ENCODE results near the gene ABCA3.

DNA sequence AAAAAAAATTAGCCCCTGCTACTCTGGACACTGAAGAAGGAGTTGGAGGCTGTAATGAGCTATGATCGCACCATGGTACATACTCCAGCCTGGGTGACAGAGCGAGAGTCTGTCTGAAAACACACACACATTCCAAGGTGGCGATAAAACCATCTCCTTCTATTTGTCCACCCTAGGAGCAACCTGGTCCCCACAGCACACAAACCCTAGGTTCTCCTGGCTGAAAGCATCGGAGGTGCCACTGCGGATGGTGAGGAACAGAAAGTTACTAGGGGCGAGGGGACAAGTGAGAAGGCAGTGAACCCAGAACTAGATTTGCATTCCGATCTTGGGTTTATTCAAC is 87.8 kb downstream of the ABCA3 start:
- no peak for TF ChIP-seq POLR2AphosphoS5 (IDR thresholded peaks at IDR 0.05)
- TF ChIP-seq POLR2A (IDR thresholded peaks at IDR 0.05) = no peak

Measured in sigmoid colon (tissue), 4 donors.